T follicular helper cell (primary cell): ENCODE measurements around the gene TNNT3.
"Not testable (repeated sequence)": the region's sequence is repeated elsewhere in the genome, so short reads cannot be mapped to it uniquely, and the experiment has no call there.

Experiments used
- DNase-seq: peaks from one replicate; pipeline ENCODE4 v3.0.0-alpha.2; 2020; ENCODE audit warnings: low read depth
- total RNA-seq, 2 experiments: gene quantifications; one replicate each; lab custom pipeline; 2026; lab: John Stamatoyannopoulos, UW

The TNNT3 gene
- 0.04 to 4.4 reads per million in 2 experiments for total RNA-seq

GRCh38 chr11:1919391-1920127 lies at the start of gene TNNT3:
Gene TNNT3 (plus strand): TSS chr11:1919703. CDS start chr11:1922875, 3,172 bp downstream.
- no peak for DNase-seq

GRCh38 chr11:1870326-1870696 lies 49.2 kb upstream of the TNNT3 start:
- no peak for DNase-seq

- no peak for DNase-seq
Observed at GRCh38 chr11:1870721-1871466, 48.6 kb upstream of the TNNT3 start.

- DNase-seq: no peak
Observed at GRCh38 chr11:1871531-1871930, 48.0 kb upstream of the TNNT3 start.

- DNase-seq: no peak
Observed at GRCh38 chr11:1872267-1872985, 47.1 kb upstream of the TNNT3 start.

GRCh38 chr11:1873048-1873812 lies 46.3 kb upstream of the TNNT3 start:
- DNase-seq: no peak

- not testable (repeated sequence) for DNase-seq
Observed at GRCh38 chr11:1873813-1874150, 45.7 kb upstream of the TNNT3 start.

- not testable (repeated sequence) for DNase-seq
Observed at GRCh38 chr11:1874441-1875092, 44.9 kb upstream of the TNNT3 start.

- no peak for DNase-seq
Observed at GRCh38 chr11:1875093-1875850, 44.2 kb upstream of the TNNT3 start.

- DNase-seq: not testable (repeated sequence)
Observed at GRCh38 chr11:1875851-1876301, 43.6 kb upstream of the TNNT3 start.

- DNase-seq: no peak
Observed at GRCh38 chr11:1876361-1877063, 43.0 kb upstream of the TNNT3 start.

GRCh38 chr11:1877211-1878136 lies 42.0 kb upstream of the TNNT3 start:
- DNase-seq: no peak

GRCh38 chr11:1878137-1879031 lies 41.1 kb upstream of the TNNT3 start:
- DNase-seq: no peak

GRCh38 chr11:1879342-1879940 lies 40.1 kb upstream of the TNNT3 start:
- DNase-seq: no peak

GRCh38 chr11:1879941-1880720 lies 39.4 kb upstream of the TNNT3 start:
- DNase-seq: no peak

GRCh38 chr11:1880746-1881441 lies 38.6 kb upstream of the TNNT3 start:
- no peak for DNase-seq
